Neural cell (in vitro differentiated cells): ENCODE measurements around the gene DPYD.

Experiments used
- CTCF ChIP-seq: fragments of 450-650 bp; IDR thresholded peaks from 2 replicates; pipeline ENCODE4 v1.5.1; 2014; ENCODE audit warnings: antibody characterized with exemption, mild to moderate bottlenecking, moderate library complexity; ENCODE audit not compliant: poor library complexity, severe bottlenecking
- REST ChIP-seq: IDR thresholded peaks from 2 replicates; pipeline ENCODE4 v1.6.1; 2012; ENCODE audit warnings: borderline replicate concordance
- SMC3 ChIP-seq: fragments of 450-650 bp; conservative IDR thresholded peaks from 2 replicates; pipeline ENCODE4 v1.6.1; 2014; ENCODE audit warnings: antibody characterized with exemption, mild to moderate bottlenecking, moderate library complexity; ENCODE audit not compliant: poor library complexity
- TAF1 ChIP-seq: IDR thresholded peaks from 2 replicates; pipeline ENCODE4 v1.6.1; 2012; ENCODE audit warnings: low read depth

- TF ChIP-seq SMC3 (no peak), REST (no peak), CTCF (no peak), TAF1 (no peak)
Observed at GRCh38 chr1:97677702-97678101, 243.1 kb downstream of the DPYD start.
